Cardiac fibroblast (primary cell): ENCODE measurements around the gene RSL1D1.
"Not testable (repeated sequence)": the region's sequence is repeated elsewhere in the genome, so short reads cannot be mapped to it uniquely, and the experiment has no call there.

Experiments
- DNase-seq, 2 donors: peaks; one replicate each; pipeline versions ENCODE4 v3.0.0 to v3.0.0-alpha.2; 2010; ENCODE audit warnings: low read depth in 2 of 2
- H3K4me3 ChIP-seq, 2 donors: replicated peaks in 1 of 2; 1 replicate in 1 of 2; 2 replicates in 1 of 2; pipeline ENCODE4 v1.5.1; 2011; ENCODE audit warnings: low read depth in 2 of 2, low read length in 2 of 2, mild to moderate bottlenecking in 2 of 2, moderate library complexity in 1 of 2
- CTCF ChIP-seq: IDR thresholded peaks from one replicate; pipeline ENCODE4 v1.5.1; 2011; ENCODE audit warnings: low read depth, mild to moderate bottlenecking, low read length, inconsistent platforms

The RSL1D1 gene

GRCh38 chr16:11819798-11820197 lies 31.5 kb downstream of the RSL1D1 start:
- H3K4me3 ChIP-seq = no peak overlapping the region
- no peak for TF ChIP-seq CTCF
- no peak for DNase-seq

- not testable (repeated sequence) for DNase-seq, H3K4me3 ChIP-seq
Observed at GRCh38 chr16:11818970-11819369, 32.4 kb downstream of the RSL1D1 start.

GRCh38 chr16:11816123-11816522 lies 35.2 kb downstream of the RSL1D1 start:
- TF ChIP-seq CTCF = no peak
- DNase-seq = no peak
- H3K4me3 ChIP-seq = no peak overlapping the region

GRCh38 chr16:11814800-11815199 lies 36.5 kb downstream of the RSL1D1 start:
- DNase-seq, H3K4me3 ChIP-seq: not testable (repeated sequence)

GRCh38 chr16:11806721-11807120 lies 44.6 kb downstream of the RSL1D1 start:
- no peak overlapping the region for H3K4me3 ChIP-seq
- TF ChIP-seq CTCF = no peak
- DNase-seq = peak; percentile 43 to 74

GRCh38 chr16:11805556-11805955 lies 45.8 kb downstream of the RSL1D1 start:
- H3K4me3 ChIP-seq = no peak overlapping the region
- no peak for DNase-seq
- no peak for TF ChIP-seq CTCF

GRCh38 chr16:11801481-11802021 lies 49.8 kb downstream of the RSL1D1 start:
- TF ChIP-seq CTCF = no peak
- DNase-seq = peak in 1 of 2 donors; percentile 39
- no peak overlapping the region for H3K4me3 ChIP-seq

GRCh38 chr16:11800382-11800718 lies 51.0 kb downstream of the RSL1D1 start:
- no peak for TF ChIP-seq CTCF
- no peak for DNase-seq
- no peak overlapping the region for H3K4me3 ChIP-seq
